KBM-7 (cell line): Measurements from ENCODE around the gene RAD9B.
"Not testable (repeated sequence)": the region's sequence is repeated elsewhere in the genome, so short reads cannot be mapped to it uniquely, and the experiment has no call there.

Experiments used
- DNase-seq: peaks from one replicate; pipeline ENCODE4 v3.0.0-alpha.2; 2015
- in situ Hi-C: fragments of 300-500 bp; cut with MboI; formaldehyde crosslinking; loops from 2 replicates; pipeline ENCODE4 v1.14.3; 2020; ENCODE audit warnings: low sequenced_read_pairs, low pct_unique_long_range_greater_than_20kb, mixed read lengths

Gene RAD9B

DNA sequence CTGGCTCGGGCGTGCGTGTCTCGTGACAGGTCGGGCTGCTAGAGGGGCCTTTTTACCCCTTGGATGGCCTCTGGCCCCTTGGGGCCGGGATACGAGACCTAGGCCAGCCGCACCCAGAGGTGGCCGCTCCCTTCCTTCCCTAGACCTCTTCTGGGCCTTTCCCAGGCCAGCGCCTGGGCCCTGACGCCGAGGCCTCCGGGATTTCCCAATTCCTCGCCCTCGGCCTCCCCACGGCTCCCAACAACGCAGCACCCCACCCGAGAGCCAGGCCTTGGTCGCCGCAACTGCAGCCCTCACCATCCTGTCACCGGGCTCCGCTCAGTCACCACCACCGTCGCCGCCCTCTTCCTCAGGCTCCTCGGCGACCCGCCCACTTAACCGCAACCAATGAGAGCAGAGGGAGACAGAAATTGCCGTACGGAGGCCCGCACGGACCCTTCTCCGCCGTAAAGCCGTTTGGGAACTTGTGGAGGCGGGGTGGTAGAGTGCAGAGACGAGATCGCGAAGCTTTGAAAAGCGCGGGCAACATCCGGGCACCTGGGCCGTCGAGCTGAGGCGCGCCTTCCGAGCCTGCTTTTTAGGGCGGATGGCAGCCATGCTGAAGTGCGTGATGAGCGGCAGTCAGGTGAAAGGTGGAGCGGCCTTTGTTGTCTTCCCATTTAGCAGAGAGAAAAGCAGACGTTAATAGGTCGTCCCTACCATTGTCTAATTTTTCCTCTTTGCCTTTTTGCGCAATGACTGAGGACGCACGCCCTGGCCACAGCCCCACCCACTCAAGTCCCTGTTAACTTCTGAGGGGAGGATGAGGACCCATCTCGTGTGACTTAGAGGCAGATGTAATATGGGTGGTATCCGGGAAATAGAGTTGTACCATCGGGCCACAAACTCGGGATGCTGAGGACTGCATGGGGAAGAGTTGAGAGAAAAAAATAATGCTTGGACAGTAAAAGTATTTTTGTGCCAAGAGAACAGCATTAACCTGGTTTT, at the start of gene RAD9B, which contains the start of gene VPS29:
Gene RAD9B, plus strand, starts transcription at position 580 of the 987 bp plus-strand sequence. Its CDS starts 7 bp downstream, at position 587.
Gene VPS29, minus strand, starts transcription at position 360 of the 987 bp plus-strand sequence. Its CDS starts 60 bp downstream, at position 300.
- peak; percentile 100 for DNase-seq
- in situ Hi-C loops: no loop called here

DNA sequence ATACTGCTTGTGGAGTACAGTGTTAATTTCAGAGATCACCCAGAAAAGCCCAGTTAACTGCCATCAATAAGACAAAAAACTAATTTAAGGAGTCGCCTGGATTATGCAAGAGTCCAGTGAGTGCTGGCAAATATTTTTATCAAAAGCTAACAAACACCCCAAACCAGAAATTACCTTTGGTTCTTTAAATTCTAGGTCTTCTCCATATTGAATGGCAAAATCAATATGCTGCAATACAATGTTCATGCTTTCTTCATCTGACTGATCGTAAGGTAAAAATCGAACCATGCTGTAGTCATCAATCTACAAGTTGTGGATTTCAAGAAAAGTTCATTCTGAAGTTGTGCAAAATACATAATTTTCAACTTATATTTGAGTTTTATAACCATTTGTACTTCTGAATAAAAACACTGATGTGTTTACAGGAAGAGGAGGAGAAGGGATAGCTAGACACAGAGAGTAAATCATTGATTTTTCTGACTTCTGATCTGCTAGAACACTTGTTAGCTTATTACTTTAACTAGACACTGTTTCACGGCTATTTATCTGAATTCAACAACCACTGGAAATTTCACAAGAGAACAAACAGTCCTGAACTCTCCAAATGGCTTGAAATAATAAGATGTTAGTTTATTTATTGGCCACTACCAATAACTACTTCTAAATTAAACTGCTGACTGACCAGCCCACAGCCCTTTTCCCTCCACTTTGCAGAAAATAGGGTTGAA, 48.4 kb upstream of the RAD9B start:
- in situ Hi-C loops: no loop called here

DNA sequence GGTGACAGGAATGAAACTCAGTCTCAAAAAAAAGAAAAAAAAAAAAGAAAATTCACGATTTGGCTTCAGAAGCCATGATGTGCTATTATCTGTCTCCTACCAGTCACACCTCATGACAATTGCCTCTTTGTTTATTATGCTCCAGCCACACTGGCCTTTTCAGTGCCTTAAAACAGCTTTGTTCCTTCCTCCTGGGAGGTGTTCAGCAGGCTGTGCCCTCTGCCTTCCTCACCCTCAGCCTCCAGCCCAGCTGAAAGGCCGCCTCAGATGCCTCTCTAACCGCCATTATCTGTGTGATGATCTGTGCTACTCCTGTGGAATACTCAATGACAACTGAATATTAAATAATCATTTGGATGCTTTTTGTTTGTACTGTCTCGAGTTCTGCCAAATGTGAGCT, 43.4 kb upstream of the RAD9B start:
- no peak for DNase-seq
- in situ Hi-C loops: no loop called here

More for the DNA sequence above, 48.4 kb upstream of the RAD9B start:
- DNase-seq: no peak

- in situ Hi-C loops, DNase-seq: not testable (repeated sequence)
These were observed 40.9 kb upstream of the RAD9B start for GRCh38 chr12:110461189-110461588.

- in situ Hi-C loops: no loop called here
- no peak for DNase-seq
These were observed 37.1 kb upstream of the RAD9B start for GRCh38 chr12:110465024-110465423.

- DNase-seq, in situ Hi-C loops: not testable (repeated sequence)
These were observed 36.4 kb upstream of the RAD9B start for GRCh38 chr12:110465765-110466164.

DNA sequence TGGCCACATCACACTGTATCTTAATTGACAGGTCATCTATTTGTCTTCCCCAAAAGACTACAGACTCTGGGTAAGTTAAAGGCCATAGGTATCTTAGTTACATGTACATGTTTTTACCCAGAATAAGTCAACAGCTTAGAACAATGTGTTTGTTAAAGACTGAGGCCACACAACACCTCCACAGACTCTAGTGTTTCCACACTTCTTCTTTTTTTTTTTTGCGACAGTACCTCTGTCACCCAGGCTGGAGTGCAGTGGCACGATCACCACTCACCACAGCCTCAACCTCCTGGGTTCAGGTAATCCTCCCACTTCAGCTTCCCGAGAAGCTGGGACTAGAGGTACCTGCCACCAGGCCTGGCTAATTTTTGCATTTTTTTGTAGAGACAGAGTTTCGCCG, 35.3 kb upstream of the RAD9B start:
- peak; percentile 44 for DNase-seq
- in situ Hi-C loops: no loop called here

- in situ Hi-C loops: no loop called here
- no peak for DNase-seq
These were observed 34.3 kb upstream of the RAD9B start for GRCh38 chr12:110467847-110468213.

- in situ Hi-C loops: no loop called here
- peak; percentile 99 for DNase-seq
These were observed 33.7 kb upstream of the RAD9B start, which contains the start of the genes FAM216A and GPN3 for GRCh38 chr12:110468214-110469048. FAM216A (plus strand) TSS chr12:110468845; CDS start chr12:110468876, 31 bp downstream. GPN3 (minus strand) TSS chr12:110468257; CDS start chr12:110468203, 54 bp downstream.

DNA sequence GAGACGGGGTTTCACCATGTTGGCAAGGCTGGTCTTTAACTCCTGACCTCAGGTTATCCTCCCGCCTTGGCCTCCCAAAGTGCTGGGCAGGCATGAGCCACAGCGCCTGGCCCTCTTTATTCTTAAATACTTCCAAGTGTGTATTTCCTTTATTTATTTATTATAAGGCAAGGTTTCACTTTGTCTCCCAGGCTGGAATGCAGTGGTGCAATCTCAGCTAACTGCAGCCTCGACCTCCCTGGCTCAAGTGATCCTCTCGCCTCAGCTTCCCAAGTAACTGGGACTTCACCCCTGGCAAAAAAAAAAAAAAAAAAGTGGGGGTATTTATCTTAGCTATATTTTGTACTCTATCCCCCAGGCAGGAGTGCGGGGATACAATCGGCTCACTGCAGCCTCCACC, 26.7 kb upstream of the RAD9B start:
- DNase-seq: no peak
- in situ Hi-C loops: no loop called here

DNA sequence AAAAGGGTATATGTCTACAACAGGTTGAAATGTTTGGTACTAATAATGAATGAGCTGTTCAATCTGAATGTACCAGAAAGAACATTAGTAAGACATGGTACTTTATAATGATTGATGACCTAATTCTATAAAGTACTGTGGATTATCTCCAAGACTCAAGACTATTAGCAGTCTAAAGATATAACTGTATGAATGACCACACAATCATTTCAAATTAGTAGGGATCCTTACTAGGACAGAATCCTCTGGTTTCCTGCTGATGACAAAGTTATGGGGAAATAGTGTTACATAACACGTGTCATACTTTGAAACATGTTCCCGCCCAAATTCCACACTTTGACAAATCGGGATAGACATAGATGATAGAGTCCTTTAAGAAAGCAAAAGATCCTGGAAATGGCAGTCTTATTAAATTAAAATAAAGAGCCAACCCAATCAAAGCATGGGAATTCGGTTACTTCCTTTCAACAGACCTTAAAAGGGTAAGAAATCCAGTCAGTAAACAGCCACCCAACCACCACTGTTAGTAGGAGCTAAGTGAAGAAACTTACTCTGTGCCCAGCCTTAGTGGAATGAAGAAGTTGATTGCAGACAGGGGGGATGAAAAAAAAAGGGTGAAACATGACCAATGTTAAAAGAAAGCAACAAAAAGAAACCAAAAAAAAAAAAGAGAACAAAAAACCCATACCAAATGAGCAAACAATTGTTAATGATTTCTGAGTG, 3.0 kb upstream of the RAD9B start:
- peak; percentile 50 for DNase-seq
- in situ Hi-C loops: no loop called here

GRCh38 chr12:110501399-110501751, 756 bp upstream of the RAD9B start:
- DNase-seq: peak; percentile 82
- in situ Hi-C loops: no loop called here

DNA sequence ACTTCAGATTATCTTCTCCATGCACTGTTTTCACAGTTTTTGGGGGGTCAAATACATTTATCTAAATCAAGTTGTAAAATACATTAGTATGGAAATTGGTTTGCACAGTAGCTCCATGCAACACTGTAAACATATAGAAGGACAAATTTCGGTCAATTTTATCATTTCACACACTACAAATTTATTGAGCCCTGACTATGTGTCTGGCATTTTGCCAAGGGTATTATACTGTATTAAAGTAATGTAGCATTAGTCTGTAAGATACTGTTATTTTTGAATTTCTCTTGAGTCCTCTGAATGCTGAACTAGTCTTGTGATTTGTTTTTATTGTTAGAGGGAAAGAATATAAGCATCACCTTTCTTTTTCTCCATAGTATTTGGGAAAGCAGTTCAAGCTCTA, 1.3 kb downstream of the RAD9B start:
- in situ Hi-C loops: no loop called here
- DNase-seq: no peak

GRCh38 chr12:110505332-110505731, 3.2 kb downstream of the RAD9B start:
- no peak for DNase-seq
- in situ Hi-C loops: no loop called here

DNA sequence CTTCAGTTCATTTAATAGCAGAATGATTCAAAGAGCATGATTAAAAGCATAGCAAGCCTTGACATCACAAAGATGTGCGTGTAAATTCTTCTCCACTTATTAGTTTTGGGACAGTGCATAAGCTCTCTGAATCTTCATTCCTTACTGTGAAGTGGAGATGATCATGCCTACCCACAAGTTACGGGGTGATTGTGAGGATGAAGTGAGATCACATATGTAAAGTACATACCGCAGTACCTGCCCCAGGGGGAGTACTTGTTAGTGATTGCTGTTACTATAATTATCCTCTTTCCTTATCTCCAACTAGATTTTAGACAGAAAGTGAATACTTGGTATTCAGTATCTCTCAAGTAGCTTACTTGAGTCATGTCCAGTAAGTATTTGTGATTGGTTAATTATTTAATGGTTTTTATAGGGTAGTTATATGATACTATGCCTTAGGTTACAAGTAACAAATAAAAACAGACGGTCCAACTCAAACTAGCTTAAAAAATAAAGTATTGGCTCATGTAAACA, 6.0 kb downstream of the RAD9B start:
- in situ Hi-C loops: no loop called here
- DNase-seq: no peak

DNA sequence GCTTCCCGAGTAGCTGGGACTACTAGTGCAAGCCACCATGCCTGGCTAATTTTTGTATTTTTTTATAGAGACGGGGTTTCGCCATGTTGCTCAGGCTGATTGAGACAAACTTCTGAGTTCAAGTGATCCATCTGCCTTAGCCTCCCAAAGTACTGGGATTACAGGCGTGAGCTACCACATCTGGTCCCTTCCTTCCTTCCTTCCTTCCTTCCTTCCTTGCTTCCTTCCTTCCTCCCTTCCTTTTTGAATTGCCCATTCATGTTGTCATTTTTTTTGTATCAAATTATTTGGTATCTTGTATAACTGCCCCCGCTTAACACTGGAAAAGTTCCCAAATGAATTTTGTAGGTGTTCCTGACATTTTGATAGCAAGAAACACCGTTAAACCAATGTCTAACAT, 11.7 kb downstream of the RAD9B start:
- in situ Hi-C loops: no loop called here
- DNase-seq: no peak

GRCh38 chr12:110514363-110514762, 12.2 kb downstream of the RAD9B start:
- no peak for DNase-seq
- in situ Hi-C loops: no loop called here

GRCh38 chr12:110516995-110517394, 14.9 kb downstream of the RAD9B start:
- DNase-seq: no peak
- in situ Hi-C loops: no loop called here
